Superior temporal gyrus (tissue), 1 donor: Measurements from ENCODE around the gene NCSTN.

ENCODE experiments used
- DNase-seq: peaks from one replicate; pipeline ENCODE4 v3.0.0-alpha.2; 2016; ENCODE audit errors: extremely low spot score

Gene NCSTN

GRCh38 chr1:160351629-160352028 lies 8.4 kb downstream of the NCSTN start:
- DNase-seq, result no peak

DNA sequence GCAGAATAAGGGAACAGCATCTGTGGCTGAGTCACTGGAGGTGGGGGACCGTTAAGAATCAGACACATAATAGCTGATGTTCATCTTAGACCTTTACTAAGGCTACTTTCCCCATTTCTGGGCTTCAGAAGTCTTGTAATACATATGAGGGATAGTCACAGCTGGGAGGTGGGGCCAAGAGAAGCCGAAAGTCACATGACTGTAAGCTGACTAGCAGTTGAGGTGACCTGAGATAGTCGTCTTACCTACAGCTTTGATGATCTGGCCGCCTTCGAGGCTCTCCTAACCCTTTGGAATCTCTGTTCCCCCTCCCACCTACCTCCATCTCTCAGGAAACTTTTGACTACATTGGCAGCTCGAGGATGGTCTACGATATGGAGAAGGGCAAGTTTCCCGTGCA lies 9.4 kb downstream of the NCSTN start:
- no peak for DNase-seq

GRCh38 chr1:160353223-160353622 lies 10.0 kb downstream of the NCSTN start:
- DNase-seq, result no peak

DNA sequence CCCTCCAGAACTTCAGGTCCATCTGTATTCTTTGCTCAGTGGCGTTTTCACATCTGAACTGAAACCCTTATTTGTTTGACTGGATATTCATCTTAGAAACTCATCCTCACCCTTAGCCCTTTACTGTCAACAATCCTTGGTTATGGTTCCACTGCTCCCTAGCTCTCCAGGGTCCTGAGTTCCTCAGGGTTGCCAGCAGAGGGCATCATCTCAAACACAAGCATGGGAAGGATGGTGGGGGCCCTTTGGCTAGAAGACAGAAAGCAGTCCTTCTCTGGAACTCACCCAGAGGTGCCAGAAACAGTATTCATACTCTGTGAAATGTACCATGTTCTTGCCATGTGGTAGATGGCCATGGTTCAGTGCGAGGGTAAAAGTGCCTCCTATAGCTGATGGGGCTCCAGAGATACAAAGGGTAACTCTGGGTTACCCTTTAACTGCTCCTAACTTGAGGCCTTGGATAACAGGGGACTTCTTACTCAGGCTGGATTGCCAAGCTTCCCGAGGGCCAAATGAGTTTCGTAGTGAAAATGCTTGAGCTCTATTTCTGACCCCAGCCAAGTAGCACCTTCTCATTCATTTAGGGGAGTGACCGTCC lies 11.3 kb downstream of the NCSTN start:
- DNase-seq, result no peak

- no peak for DNase-seq
Measured at GRCh38 chr1:160357286-160358002, 14.3 kb downstream of the NCSTN start.

DNA sequence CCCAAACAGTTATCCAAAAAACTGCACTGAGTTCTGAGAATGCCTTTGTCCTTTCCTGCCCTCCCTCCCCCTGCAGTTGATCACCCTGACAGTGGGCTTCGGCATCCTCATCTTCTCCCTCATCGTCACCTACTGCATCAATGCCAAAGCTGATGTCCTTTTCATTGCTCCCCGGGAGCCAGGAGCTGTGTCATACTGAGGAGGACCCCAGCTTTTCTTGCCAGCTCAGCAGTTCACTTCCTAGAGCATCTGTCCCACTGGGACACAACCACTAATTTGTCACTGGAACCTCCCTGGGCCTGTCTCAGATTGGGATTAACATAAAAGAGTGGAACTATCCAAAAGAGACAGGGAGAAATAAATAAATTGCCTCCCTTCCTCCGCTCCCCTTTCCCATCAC lies 14.9 kb downstream of the NCSTN start:
- DNase-seq, result no peak

DNA sequence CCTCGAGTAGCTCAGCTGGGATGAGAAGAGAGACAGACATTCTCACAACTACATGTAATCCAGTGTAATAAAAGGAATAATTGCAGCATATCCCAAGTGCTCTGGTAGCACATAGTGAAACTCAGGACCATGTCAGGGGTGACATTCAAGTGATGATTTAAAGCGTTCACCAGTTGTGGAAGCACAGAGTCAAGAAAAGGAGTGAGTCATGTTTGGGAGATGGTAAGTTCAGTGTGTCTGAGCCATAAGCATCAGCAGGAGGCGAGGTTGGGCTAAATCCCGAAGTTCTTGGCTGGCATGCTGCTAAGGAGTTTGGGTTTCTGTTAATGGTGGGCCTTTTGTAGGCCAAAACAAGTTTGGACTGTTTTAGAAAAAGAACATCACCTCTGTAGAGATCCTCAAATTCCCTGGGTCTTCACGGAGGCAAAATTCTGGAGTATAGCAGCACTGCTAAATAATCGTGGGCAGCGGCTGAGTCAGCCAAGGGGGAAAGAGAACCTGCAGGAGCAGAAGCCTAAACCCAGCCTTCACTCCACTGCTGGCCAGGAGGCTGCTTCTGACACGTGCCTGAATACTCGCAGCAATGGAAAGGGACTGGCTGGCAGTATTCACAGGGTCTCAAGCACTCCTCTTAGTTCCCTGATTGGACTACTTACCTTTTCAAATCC lies 16.5 kb downstream of the NCSTN start:
- DNase-seq, result no peak

GRCh38 chr1:160360227-160360695 lies 17.1 kb downstream of the NCSTN start:
- no peak for DNase-seq

GRCh38 chr1:160361199-160361598 lies 18.0 kb downstream of the NCSTN start:
- DNase-seq, result no peak

DNA sequence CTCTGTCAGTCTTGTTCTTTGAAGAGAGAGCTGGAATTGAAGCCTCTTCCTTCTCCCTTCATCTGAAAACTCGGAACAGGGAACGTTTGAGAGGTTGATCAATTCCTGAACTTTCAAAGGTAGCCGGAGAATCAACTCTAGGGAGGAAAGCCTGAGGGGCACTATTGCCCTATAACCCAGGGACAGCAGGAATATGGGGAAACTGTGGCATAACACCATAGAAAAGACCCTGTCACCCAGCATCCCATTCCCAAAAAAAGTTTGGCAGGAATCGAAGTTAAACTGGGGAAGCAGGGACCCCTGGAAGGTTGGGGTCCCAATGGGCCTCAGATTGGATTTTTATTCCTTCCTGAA lies 18.6 kb downstream of the NCSTN start:
- no peak for DNase-seq

DNA sequence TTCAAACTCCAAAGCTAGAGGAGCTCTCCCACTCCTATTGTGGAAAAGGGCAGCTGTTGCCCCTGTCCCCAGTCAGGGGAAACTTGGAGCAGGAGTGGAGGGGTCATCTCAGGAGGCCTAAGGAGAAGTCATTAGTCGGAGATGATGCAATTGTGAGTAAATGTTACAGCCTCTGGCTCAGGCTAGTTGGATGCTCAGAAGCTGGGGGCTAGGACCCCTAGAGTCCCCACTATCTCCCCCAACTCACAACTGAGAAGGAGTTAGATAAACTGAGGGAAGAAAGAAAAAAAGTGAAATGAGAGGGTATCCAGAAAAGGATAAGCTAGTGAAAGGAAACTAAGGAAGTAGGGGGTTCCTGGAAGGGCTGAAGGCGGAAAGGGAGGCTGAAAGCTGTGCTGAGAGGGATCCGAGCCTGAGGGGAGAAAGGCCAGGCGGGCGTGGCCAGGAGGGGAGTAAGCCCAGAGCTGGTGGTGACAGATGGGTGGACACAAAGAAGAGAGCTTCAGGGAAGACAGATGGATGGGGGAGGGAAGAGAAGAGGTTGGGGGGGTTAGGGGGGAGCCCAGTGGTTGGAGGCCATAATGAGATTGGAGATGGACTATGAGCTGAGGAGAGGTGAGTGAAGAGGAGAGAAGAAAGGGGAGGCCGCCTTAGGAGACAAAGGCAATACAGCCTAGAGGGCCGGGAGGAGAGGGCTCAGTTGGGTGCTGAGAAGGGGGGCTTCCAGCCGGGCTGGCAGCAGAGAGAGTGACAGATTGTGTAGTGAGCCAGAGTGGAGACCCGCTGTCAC lies 19.2 kb downstream of the NCSTN start:
- DNase-seq, result no peak

DNA sequence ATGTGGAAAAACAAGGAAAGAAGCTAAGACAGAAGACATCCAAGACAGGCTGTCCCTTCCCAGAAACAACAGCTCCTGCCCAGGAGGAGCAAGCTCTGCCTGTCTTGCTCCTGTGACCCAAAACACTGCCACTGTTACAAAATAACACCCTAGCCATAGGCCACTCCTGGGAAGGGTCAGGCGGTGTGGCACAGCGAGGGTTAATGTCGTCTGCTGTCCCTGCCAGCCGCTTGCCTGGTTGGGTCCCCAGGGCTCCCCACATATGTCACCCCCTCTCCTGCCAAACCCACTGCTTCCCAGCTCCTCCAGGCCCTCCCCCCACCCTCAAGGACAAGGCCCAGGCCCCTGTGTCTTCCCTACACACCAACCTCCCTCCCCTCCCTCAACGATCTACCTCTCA lies 19.8 kb downstream of the NCSTN start:
- no peak for DNase-seq

GRCh38 chr1:160363951-160364735 lies 21.0 kb downstream of the NCSTN start:
- DNase-seq, result no peak

- no peak for DNase-seq
Measured at GRCh38 chr1:160365325-160365724, 22.1 kb downstream of the NCSTN start.

- no peak for DNase-seq
Measured at GRCh38 chr1:160366731-160367515, 23.7 kb downstream of the NCSTN start, which contains the start of gene NHLH1. Gene NHLH1, plus strand, starts transcription at chr1:160367071. Its CDS starts 3,661 bp downstream, at chr1:160370732.

DNA sequence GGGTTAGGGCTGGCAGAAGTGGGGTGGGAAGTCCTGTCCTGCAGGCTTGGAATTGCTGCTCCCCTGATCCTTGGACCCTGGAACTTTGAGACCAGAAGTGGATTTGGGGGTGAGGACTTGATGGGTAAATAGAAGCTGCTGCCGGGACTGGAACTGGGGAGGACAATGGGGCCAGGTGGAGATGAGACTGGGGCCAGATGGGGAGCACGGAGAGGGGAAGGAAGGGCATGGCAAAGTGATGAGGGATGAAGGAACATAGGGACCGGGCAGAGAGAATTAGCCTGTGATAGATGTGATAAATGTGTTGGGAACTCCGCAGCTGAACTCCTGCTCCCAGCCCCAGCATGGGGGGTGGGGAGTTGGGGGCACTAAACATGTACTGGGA lies 24.3 kb downstream of the NCSTN start:
- DNase-seq, result no peak

DNA sequence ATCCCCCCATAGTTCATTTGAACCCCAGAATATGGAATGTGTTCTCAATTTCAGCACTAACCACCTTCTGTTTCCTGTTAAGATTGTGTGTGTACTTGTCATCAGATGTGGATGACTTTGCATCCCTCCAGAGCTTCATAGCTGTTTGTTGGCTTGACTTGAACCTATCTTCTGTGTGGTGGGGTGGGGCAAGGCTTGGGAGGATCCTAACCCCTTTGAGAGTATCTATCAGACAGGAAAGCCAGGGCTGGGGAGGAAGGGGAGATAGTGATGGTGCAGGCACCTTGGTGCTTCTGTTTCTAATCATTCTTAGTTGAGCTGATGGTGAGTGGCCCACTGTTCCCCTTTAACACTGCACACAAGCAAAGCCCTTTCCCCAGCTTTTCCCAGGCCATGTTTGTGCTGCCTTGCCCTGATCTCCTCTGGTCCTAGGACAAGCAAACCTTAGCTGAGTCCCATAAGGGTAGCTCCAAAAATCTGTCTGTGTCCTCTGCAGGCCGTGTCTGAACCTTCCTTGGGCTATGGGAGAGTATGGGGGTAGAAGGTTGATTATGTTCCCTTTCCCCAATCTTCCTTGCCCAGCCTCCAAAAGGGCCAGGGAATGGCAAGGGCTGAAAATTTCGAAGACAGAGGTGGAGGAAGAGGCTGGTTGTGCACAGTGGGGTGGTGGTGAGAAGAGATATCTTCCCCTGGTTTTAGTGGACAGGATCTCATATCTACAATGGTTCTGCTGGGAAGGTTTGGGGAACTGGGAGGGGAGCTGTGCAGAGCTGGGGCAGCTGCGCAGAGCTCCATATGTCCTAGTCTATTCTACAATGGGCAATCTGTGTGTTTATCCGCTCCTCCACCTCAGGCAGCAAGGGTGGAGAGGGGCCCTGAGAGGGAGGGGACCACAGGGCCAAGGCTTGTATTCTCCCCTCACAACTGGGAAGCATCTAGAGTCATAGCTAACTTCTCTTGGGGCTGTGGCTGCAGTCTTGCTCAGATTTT lies 25.0 kb downstream of the NCSTN start:
- no peak for DNase-seq

GRCh38 chr1:160369087-160369486 lies 25.9 kb downstream of the NCSTN start:
- no peak for DNase-seq

DNA sequence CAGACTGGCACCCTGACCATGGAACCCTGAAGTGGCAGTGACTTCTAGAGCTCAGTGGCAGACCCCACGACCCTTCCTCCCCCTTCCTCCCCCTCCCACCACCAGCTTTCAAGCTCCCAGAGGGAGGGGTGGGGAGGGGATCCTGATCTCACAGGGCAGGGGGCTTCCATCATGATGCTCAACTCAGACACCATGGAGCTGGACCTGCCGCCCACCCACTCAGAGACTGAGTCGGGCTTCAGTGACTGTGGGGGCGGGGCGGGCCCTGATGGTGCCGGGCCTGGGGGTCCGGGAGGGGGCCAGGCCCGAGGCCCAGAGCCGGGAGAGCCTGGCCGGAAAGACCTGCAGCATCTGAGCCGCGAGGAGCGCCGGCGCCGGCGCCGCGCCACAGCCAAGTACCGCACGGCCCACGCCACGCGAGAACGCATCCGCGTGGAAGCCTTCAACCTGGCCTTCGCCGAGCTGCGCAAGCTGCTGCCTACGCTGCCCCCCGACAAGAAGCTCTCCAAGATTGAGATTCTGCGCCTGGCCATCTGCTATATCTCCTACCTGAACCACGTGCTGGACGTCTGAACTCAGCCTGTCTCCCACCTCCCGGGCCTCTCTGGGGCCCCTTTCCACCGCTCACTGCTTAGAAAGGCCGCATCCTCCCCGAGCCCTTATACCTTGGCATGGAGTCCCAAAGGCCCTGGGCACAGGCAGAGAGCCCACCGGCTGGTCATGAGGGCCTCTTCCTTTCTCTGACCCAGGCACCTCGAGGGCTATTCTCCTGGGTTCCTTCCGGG lies 27.6 kb downstream of the NCSTN start:
- DNase-seq, result no peak
